Kidney glomerular epithelial cell (primary cell): ENCODE results near the gene CGB1.

Experiments used
- DNase-seq: peaks from one replicate; lab custom pipeline; 2025; lab: John Stamatoyannopoulos, UW

The CGB1 gene

DNA sequence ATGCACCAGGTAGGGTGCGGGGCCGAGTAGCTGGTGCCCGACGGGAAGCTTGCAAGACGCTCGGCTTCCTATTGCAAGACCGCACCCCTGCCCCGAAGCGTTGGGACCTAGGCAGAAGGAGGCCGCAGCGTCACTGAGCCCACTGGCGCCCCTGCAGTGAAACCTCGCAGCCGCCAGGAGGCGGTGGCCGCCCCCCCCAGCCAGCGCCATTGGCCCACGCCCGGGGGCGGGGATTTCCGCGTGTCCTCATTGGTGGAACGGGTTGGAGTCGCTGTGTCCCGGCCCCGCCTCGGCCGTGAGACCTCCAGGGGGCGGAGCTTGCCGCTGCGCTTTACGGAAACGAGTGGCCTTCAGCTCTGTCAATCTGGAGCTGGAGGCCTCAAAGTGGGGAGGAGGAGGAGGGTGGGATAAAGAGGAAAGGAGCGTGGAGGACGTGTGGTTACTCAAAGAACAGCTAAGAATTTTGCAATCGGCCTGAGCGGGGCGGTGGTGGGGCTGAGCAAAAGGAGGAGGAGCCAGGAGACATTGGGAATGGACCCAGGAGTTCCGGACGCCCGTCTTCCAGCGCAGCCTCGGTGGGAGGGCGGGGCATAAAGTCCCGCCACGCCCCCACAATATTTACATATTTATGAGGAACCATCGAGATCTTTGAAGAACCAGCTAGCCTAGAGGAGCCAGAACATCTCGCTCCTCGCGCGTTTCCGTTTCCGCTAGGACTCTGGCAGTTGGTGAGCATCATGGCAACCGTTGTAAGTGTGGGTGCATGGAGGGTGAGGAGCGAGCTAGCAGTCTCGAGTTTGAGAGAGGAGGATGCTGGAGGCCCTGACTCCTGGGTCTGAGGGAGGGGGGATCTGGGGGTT, 43.3 kb downstream of the CGB1 start, which contains the start of the genes GYS1 and RUVBL2:
GYS1 (minus strand) TSS at position 135 of the 860 bp plus-strand sequence. CDS start 197 bp downstream, outside the sequence.
RUVBL2 (plus strand) TSS at position 713 of the 860 bp plus-strand sequence; CDS start at position 738, 25 bp downstream.
- peak; percentile 100 for DNase-seq

DNA sequence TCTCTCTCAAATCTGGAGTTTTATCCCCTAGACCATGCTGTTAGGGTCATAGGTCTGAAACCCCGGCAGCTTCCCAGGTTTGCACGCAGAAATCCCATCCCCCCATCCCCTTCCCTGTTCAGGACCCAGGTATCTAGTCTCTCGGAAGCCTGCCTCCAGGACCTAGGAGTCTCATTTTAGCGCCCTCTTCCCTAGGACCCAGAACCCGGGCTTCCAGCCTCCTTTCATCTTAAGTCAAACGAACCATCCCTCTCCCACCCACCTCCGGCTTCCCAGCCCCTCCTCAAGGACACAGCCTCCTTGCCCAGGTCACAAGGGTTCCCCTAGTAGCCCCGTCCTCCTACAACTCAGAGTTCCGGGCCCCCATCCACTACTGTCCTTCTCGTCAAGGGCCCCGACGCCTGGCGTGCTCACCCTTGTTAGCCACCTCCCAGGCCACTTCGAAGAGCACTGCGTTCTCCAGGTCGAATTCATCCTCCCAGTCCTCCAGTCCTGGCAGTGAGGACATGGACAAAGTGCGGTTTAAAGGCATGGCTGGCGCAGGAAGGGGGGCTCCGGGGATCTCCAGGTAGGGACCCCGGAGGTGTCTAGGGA, 44.0 kb downstream of the CGB1 start:
- DNase-seq: no peak

DNA sequence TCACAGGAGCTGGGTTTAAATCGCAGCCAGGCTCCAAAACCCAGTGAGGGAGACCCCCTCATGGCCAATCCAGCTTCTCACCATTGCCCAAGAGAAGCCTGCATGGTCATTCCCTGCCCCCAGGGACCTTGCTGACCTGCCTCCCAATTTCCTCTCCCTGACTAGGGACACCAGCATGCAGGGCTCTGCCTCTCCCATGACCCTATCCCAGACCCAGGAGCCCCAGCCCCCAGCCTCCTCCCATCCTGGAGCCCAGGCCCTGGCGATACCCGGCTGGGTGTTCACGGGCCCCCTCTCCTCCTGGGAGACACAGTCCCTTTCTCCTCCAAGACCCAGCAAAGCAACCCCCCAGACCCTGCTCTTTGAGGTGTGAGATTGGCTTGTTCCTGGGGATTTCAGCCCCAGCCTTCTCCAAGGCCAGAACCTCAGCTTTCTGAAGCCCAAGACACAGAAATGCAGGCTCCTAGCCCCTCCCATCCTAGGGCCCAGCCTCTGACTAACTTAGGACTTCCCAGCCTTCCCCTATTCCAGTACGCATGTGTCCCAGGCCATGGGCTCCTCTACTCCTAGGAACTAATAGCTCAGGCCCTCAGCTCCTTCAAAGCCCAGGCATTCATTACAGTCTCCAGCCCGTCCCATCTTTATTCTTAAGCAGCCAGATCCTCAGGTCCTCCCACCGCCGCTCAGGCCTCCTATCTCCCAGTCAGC, 44.7 kb downstream of the CGB1 start:
- peak; percentile 53 for DNase-seq

DNA sequence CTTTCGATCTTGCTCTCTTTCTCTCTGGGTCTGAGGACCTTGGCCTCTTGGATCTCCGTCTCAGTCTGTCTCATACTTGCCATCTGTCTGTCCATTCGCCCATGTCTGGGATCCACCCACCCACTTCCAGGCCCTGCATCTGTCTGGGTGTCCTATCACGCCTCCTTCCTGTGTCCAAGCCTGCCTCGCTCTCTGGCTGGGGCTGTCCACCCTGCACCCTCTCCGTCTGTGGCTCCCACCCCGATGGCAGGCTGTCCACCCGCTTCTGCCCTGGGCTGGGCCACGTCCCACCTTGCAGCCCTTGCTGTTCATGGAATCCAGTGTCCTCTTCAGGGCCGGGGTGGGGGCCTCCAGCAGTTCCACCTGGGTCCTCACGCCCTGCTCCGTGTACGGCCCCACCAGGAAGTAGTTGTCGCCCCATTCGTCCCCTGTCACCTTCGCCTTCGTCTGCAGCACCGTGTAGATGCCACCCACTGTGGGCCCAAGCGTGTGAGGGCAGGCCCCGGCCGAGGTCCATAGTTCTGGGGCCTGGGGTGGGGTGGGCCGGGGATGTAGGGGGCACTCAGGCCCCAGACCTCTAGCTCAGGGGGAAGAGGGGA, 45.6 kb downstream of the CGB1 start:
- DNase-seq: no peak

DNA sequence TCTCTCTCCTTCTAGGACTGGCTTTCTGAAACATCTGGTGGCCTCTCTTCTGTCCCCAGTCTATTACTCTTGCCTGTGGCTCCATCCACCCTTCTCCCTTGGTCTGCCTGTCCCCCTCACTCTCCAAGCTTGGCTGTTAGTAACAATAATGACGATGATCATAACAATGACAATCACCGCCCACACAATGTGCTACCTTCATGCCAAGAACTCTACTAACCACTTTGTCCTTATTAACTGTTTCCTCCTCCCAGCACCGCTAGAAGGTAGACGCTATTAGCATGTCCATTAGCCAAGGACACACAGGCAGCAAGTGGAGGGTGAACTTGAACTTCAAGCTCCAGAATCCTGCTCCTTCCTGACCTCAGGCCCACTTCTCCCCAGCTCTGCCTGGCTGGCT, 46.3 kb downstream of the CGB1 start:
- DNase-seq: no peak

DNA sequence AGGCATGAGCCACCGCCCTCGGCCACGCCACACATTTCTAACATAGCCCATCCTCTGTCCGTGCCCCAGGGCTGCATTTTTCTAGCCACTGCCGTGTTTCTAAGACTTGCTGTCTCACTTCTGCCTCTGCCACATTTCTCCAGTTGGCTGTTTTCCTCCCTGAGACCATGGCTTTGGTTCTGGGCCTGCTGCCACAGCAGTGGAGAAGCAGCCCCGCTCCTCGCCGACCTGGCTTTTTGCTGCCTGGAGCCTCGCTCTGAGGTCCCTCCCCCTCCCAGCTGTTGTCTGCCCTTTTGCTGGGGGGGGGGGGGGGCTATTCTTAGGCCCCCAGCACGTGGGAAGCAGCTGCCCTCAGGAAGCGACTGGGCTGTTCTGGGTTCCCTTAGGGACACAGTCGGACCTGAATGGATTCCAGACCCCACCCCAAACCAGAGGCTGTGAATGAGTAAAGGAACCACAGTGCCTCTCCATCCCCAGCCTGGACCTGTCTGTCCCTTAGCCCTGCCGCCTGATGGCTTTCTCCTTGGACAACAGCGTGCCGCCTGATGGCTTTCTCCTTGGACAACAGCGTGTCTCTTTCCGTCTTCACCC, 46.9 kb downstream of the CGB1 start:
- no peak for DNase-seq

DNA sequence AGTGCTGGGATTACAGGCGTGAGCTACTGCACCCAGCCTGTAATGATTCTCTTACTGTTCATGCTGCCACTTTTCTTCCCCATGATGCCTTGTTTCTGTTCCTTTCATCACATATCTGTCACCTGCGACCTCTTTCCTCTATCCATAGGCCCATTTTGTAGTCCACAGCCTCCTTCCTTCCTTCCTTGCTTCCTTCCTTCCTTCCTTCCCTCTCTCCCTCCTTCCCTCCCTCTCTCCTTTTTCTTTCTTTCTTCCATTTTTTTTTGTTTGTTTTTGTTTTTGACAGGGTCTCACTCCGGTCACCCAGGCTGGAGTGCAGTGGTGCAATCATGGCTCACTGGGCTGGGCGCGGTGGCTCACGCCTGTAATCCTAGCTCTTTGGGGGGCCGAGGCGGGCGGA, 47.8 kb downstream of the CGB1 start:
- no peak for DNase-seq

DNA sequence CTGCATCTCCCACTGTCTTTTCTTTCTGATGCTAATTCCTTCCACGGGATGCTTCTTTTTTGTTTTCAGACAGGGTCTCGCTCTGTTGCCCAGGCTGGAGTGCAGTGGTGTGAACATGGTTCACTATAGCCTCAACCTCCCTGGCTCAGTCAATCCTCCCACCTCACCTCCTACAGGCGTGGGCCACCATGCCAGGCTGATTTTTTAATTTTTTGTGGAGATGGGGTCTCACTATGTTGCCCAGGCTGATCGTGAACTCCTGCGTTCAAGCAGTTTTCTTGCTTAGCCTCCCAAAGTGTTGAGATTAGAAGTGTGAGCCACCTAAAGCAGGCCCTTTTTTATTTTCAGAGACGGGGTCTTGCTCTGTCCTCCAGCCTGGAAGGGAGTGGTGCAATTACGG, 48.4 kb downstream of the CGB1 start:
- DNase-seq: no peak

GRCh38 chr19:48987323-48987722, 49.4 kb downstream of the CGB1 start:
- no peak for DNase-seq

- no peak for DNase-seq
These were observed 50.5 kb downstream of the CGB1 start for GRCh38 chr19:48986211-48986610.

DNA sequence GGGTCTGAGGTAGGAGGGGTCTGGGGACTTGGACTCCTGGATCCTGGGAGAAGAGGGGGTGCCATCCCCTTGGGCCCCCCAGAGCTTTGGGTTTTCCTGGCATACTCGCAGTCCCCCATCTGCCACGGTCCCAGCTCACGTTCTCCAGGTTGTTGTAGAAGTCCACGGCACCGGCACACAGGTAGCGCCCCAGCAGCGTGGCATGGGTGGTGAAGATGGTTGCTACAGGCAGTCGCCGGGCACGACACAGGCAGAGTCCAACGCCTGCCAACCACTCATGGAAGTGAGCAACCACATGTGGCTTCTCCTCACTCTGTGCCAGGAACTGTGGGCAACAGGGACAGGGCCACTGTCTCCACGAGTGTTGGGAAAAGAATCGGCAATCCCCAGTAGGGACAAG, 51.0 kb downstream of the CGB1 start:
- DNase-seq: no peak
